ENCODE results near the gene EFCAB6. TPM values are rescaled to one million over a fixed set of nuclear protein-coding genes. Genes with fewer than 3 reads are reported as not detected.

EFCAB6 gene
- total RNA-seq, 1 donor: 0.86 TPM

GRCh38 chr22:43541462-43542407, 270.4 kb downstream of the EFCAB6 start:
- no peak for DNase-seq (ENCODE audit: low read depth)
- no peak overlapping the region for H3K4me3 ChIP-seq (ENCODE audit: low read depth, low read length)
- no peak for TF ChIP-seq CTCF (IDR thresholded peaks at IDR 0.05; ENCODE audit: insufficient read depth, low read depth, low read length)

GRCh38 chr22:43541022-43541421, 271.1 kb downstream of the EFCAB6 start:
- no peak overlapping the region for H3K4me3 ChIP-seq (ENCODE audit: low read depth, low read length)
- TF ChIP-seq CTCF (IDR thresholded peaks at IDR 0.05; ENCODE audit: insufficient read depth, low read depth, low read length): no peak
- DNase-seq (ENCODE audit: low read depth): no peak

DNA sequence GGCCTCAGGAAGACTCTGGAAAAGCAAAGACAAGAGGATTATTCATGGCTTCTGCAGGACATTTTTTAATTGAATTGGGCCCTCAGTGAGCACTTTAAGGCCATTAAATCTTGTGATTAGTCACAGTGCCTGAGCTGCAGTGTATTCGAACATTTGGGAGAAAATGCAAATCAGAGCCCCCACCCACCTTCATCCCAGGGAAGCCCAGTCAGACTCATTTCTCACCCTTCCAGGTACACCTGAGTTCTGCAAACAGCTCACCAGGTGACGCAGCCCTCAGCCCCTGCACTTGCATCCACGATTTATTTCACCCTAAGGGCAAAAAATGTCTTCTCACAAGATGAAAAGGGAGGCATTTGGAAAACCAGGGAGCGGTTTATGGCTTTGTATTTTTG, 271.6 kb downstream of the EFCAB6 start:
- H3K4me3 ChIP-seq (ENCODE audit: low read depth, low read length): no peak overlapping the region
- DNase-seq (ENCODE audit: low read depth): no peak
- no peak for TF ChIP-seq CTCF (IDR thresholded peaks at IDR 0.05; ENCODE audit: insufficient read depth, low read depth, low read length)

- no peak overlapping the region for H3K4me3 ChIP-seq (ENCODE audit: low read depth, low read length)
- TF ChIP-seq CTCF (IDR thresholded peaks at IDR 0.05; ENCODE audit: insufficient read depth, low read depth, low read length): no peak
- DNase-seq (ENCODE audit: low read depth): no peak
These were observed 272.3 kb downstream of the EFCAB6 start for GRCh38 chr22:43539572-43540528.

DNA sequence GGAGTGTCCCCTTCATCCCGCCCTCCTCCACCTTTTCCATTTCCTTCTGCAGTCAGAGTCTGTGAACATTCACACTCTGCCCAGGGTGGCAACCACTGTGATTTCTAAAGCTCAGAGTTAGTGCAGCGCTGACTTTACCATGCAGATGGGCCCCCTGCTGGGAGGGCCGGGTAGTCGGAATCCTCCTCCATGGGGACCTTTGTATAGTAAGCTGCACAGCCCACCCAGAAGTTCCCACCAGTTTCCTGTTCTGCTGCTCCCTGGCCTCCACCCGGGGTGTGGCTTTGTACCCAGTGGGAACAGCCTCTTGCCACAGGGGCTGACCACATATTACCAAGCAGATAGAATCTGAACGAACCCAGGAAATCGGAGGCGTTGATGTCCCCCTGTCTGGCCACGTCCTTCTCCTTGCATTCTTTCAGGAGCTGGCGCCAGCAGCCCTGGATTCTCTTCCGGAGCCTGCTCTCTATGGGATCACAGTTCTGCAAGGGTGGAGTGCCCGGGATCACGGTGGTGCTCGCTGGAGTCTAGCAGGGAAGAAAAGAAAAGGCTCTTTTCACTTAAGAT, 275.0 kb downstream of the EFCAB6 start:
- no peak for DNase-seq (ENCODE audit: low read depth)
- H3K4me3 ChIP-seq (ENCODE audit: low read depth, low read length): no peak overlapping the region
- no peak for TF ChIP-seq CTCF (IDR thresholded peaks at IDR 0.05; ENCODE audit: insufficient read depth, low read depth, low read length)

DNA sequence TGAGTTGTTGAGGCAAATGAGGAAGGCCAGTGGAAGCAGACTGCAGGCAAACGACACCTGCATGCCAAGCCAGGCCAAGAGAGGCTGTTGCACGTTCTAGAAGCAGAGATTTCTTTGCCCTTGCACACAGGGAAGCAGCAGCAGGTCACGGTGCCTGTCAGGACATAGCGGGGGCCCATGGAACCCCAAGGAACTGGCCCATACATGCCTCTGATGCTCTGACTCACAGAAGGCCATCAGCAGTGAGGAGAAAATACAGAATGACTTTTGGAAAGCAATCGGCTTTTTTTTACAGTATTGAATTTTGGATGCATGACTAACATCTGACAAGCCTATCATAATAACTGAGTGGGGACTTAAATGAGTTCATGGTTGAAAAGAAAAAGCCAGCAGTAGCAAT, 276.4 kb downstream of the EFCAB6 start:
- no peak overlapping the region for H3K4me3 ChIP-seq (ENCODE audit: low read depth, low read length)
- TF ChIP-seq CTCF (IDR thresholded peaks at IDR 0.05; ENCODE audit: insufficient read depth, low read depth, low read length): no peak
- DNase-seq (ENCODE audit: low read depth): no peak

All from fibroblast of villous mesenchyme (primary cell).